NB4 (cell line): ENCODE measurements around the gene KRT36.
A peak's percentile ranks its signal among the peaks of the same experiment; 100 is the strongest.

Experiments used
- DNase-seq: peaks from one replicate; pipeline ENCODE4 v3.0.0; 2010; ENCODE audit warnings: low read depth
- H3K4me3 ChIP-seq: one replicate; pipeline ENCODE4 v1.5.1; 2011; ENCODE audit warnings: mild to moderate bottlenecking, low read depth, low read length, moderate library complexity
- CTCF ChIP-seq: IDR thresholded peaks from one replicate; pipeline ENCODE4 v1.5.1; 2012; ENCODE audit warnings: low read depth, low read length
- MAX ChIP-seq: IDR thresholded peaks from 2 replicates; pipeline ENCODE4 v1.6.1; 2011; ENCODE audit warnings: low read depth, low read length
- MYC ChIP-seq: IDR thresholded peaks from 2 replicates; pipeline ENCODE4 v1.6.1; 2011; ENCODE audit warnings: low read depth, low read length
- POLR2A ChIP-seq: IDR thresholded peaks from 2 replicates; pipeline ENCODE4 v1.6.1; 2011; ENCODE audit warnings: mild to moderate bottlenecking; ENCODE audit not compliant: insufficient read length; ENCODE audit errors: extremely low read depth

The KRT36 gene

GRCh38 chr17:41480136-41480535 is 9.6 kb downstream of the KRT36 start:
- TF ChIP-seq MAX (no peak), CTCF (no peak), MYC (no peak), POLR2A (no peak)
- peak; percentile 38 for DNase-seq

GRCh38 chr17:41478237-41478636 is 11.5 kb downstream of the KRT36 start:
- no peak for DNase-seq
- no peak for TF ChIP-seq CTCF
- no peak overlapping the region for H3K4me3 ChIP-seq

More at GRCh38 chr17:41480136-41480535, 9.6 kb downstream of the KRT36 start:
- no peak overlapping the region for H3K4me3 ChIP-seq

- no peak for DNase-seq
- no peak overlapping the region for H3K4me3 ChIP-seq
- TF ChIP-seq POLR2A, result no peak
- TF ChIP-seq MAX, result no peak
- no peak for TF ChIP-seq MYC
- no peak for TF ChIP-seq CTCF
Observed at GRCh38 chr17:41476866-41477815, 12.6 kb downstream of the KRT36 start.

GRCh38 chr17:41475421-41475820 is 14.3 kb downstream of the KRT36 start:
- DNase-seq, result no peak
- no peak overlapping the region for H3K4me3 ChIP-seq
- TF ChIP-seq POLR2A (no peak), MAX (no peak), MYC (no peak)

GRCh38 chr17:41474863-41475262 is 14.8 kb downstream of the KRT36 start:
- TF ChIP-seq POLR2A, result no peak
- no peak for TF ChIP-seq MAX
- TF ChIP-seq MYC, result no peak
- no peak for TF ChIP-seq CTCF
- no peak for DNase-seq
- H3K4me3 ChIP-seq, result no peak overlapping the region

GRCh38 chr17:41468346-41468745 is 21.4 kb downstream of the KRT36 start:
- TF ChIP-seq MYC (no peak), CTCF (no peak), POLR2A (no peak), MAX (no peak)
- DNase-seq, result no peak
- no peak overlapping the region for H3K4me3 ChIP-seq
